IPS-20b (cell line): ENCODE data around the gene PPP1R1C.
"Not testable (repeated sequence)": the region's sequence is repeated elsewhere in the genome, so short reads cannot be mapped to it uniquely, and the experiment has no call there.

Experiments
- H3K27ac ChIP-seq: one replicate; pipeline ENCODE4 v1.5.1; 2013; ENCODE audit warnings: low read length
- H3K27me3 ChIP-seq: 2 replicates; pipeline ENCODE4 v1.6.1; 2013; ENCODE audit warnings: mild to moderate bottlenecking, low read length, inconsistent platforms; ENCODE audit not compliant: insufficient read depth
- H3K36me3 ChIP-seq: 2 replicates; pipeline ENCODE4 v1.6.1; 2013; ENCODE audit warnings: low read depth, mild to moderate bottlenecking, inconsistent platforms, low read length, moderate library complexity; ENCODE audit not compliant: insufficient read depth
- H3K4me1 ChIP-seq: 2 replicates; pipeline ENCODE4 v1.6.1; 2013; ENCODE audit warnings: mild to moderate bottlenecking, control low read depth, inconsistent platforms, low read length, moderate library complexity; ENCODE audit not compliant: insufficient read depth
- H3K4me3 ChIP-seq: 2 replicates; pipeline ENCODE4 v1.5.1; 2013; ENCODE audit warnings: mild to moderate bottlenecking, low read length, inconsistent platforms
- H3K9ac ChIP-seq: 2 replicates; pipeline ENCODE4 v1.6.1; 2013; ENCODE audit warnings: low read depth, mild to moderate bottlenecking, inconsistent platforms, low read length, moderate library complexity
- H3K9me3 ChIP-seq: 2 replicates; pipeline ENCODE4 v1.6.1; 2013; ENCODE audit warnings: mild to moderate bottlenecking, low read depth, low read length, inconsistent platforms; ENCODE audit not compliant: insufficient read depth

The PPP1R1C gene

DNA sequence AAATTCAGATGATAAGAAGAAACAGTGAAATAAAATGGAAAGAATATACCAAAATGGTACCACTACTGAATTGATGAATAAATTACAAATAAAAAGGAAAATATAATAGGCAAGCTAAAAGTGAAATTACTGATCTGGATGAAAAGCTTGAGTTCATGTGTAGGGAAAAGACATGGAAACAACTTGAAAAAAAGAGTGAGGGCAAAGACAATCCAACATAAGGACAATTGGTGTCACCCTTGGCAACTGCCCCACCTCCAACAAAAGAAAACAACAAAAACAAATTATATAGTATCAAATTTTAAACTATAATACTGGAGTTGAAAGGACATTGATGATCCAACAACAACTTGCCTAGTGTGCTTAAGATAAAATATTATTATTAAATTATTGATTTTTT, 37.6 kb downstream of the PPP1R1C start:
- Histone ChIP-seq H3K27ac (no peak overlapping the region), H3K4me1 (no peaks in the 10 kb centered on the region), H3K9ac (no peak overlapping the region), H3K27me3 (no peaks in the 10 kb centered on the region), H3K4me3 (no peak overlapping the region), H3K36me3 (no peaks in the 10 kb centered on the region), H3K9me3 (peaks cover 17% of the 10 kb centered on the region)

DNA sequence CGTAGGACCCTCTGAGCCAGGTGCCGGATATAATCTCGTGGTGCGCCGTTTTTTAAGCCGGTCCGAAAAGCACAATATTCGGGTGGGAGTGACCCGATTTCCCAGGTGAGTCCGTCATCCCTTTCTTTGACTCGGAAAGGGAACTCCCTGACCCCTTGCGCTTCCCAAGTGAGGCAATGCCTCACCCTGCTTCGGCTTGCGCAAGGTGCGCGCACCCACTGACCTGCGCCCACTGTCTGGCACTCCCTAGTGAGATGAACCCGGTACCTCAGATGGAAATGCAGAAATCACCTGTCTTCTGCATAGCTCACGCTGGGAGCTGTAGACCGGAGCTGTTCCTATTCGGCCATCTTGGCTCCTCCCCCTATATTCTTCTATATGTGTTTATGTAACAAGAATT, 45.2 kb downstream of the PPP1R1C start:
- not testable (repeated sequence) for H3K27me3 ChIP-seq, H3K4me1 ChIP-seq, H3K9me3 ChIP-seq, H3K36me3 ChIP-seq, H3K27ac ChIP-seq
- Histone ChIP-seq H3K4me3 (peak overlapping the region; percentile 72), H3K9ac (peak overlapping the region; percentile 53; the same call in 1 of the 2 replicates)

DNA sequence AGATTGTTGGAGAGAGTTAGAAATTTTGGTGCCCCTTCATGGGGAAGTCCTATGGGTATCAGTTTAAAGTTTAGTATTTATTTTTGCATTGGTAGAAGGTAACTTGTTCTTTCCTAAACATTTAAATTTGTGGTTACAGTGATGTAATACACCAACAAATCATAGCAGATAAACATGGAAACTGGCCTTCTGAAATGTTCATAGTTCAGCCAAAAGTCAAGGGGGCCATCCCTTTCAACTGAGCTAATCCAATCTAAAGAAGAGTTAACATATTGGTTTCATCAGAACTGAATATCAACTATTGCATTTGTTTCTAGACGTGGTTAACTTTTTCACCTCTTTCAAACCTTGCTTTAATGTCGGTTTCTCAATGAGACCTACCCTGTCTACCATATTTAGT, 46.3 kb downstream of the PPP1R1C start:
- H3K27ac ChIP-seq: no peak overlapping the region
- H3K36me3 ChIP-seq: no peaks in the 10 kb centered on the region
- H3K9me3 ChIP-seq: no peaks in the 10 kb centered on the region
- H3K4me3 ChIP-seq: no peak overlapping the region
- no peak overlapping the region for H3K9ac ChIP-seq
- H3K27me3 ChIP-seq: no peaks in the 10 kb centered on the region
- no peaks in the 10 kb centered on the region for H3K4me1 ChIP-seq

DNA sequence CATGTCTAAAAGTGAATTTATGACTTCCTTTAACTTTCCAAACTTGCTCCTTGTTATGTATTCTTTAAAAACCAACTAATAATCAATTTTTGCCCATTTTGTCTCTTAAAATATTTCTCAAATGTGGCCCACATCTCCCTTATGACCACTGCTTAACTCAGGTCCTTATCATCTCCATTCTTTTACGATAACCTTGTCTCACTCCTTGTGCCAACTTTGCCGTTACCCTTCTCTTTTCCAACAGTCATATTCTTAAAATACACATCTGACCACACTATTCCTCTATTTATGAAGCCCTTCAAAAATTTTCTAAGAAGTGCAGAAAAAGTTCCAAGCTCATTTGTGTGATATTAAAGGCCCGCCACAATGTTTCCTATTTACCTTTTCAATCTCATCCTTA, 47.8 kb downstream of the PPP1R1C start:
- Histone ChIP-seq H3K27me3 (no peaks in the 10 kb centered on the region), H3K4me1 (no peaks in the 10 kb centered on the region), H3K36me3 (no peaks in the 10 kb centered on the region), H3K4me3 (no peak overlapping the region), H3K9me3 (no peaks in the 10 kb centered on the region), H3K27ac (no peak overlapping the region), H3K9ac (no peak overlapping the region)

DNA sequence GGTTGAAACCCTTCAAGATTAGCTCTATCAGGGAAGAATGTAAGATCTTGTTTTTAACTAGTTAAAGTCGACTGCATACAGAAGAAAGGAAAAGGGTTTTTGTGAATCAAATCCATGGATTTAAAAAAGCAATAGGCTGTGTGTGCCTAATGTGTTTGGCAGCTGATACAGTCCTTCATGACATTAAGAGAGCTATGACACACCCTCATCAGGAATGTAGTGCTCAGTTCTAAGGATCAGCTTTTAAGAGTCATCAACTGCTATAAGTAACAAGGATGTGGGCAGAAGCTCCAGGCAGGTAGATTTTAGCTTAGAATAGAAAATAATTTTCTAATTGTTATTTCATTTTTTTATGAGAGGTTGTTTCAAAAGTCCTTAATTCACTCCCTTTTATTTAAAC, 52.9 kb downstream of the PPP1R1C start:
- no peaks in the 10 kb centered on the region for H3K9me3 ChIP-seq
- H3K9ac ChIP-seq: no peak overlapping the region
- no peaks in the 10 kb centered on the region for H3K4me1 ChIP-seq
- H3K4me3 ChIP-seq: no peak overlapping the region
- H3K27me3 ChIP-seq: no peaks in the 10 kb centered on the region
- H3K36me3 ChIP-seq: no peaks in the 10 kb centered on the region
- no peak overlapping the region for H3K27ac ChIP-seq

DNA sequence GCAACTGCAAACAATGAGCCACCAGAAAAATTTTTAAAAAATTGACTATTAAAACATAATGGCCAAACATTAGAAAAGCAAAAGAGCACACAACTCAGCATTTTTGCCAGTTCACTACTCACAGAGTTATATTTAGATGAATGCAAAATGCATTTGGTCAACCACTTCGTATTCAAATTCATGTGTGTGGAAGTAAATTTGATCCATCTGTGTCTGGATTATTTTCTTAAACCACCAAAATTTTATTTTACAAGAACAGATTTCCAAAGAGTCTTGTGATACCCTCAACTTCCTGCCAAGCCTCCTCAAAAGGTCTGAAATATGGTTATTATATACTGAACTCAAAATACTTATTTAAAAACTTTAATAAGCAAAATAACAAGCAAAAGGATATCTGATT, 57.4 kb downstream of the PPP1R1C start:
- Histone ChIP-seq H3K9ac (no peak overlapping the region), H3K4me1 (no peaks in the 10 kb centered on the region), H3K36me3 (no peaks in the 10 kb centered on the region), H3K27ac (no peak overlapping the region), H3K4me3 (no peak overlapping the region), H3K9me3 (no peaks in the 10 kb centered on the region), H3K27me3 (no peaks in the 10 kb centered on the region)

DNA sequence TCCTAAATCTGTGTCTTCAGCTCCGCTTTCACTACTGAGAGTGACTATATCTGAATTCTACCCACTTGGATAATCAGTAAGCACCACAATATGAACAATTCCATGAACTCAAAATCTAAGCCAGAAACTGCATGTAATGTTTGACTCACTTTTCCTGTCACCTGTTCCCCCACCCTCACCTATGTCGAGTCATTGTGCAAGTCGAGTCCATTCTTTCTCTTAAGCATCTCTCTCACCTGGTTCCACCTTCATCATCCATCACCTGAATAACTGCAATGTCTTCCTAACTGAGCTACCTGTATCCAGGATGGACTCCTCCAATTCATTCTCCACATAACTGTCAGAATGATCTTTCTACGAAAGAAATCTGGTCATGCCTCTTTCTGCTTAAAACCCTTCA, 58.2 kb downstream of the PPP1R1C start:
- Histone ChIP-seq H3K9ac (no peak overlapping the region), H3K4me3 (no peak overlapping the region), H3K4me1 (no peaks in the 10 kb centered on the region), H3K27me3 (no peaks in the 10 kb centered on the region), H3K9me3 (no peaks in the 10 kb centered on the region), H3K36me3 (no peaks in the 10 kb centered on the region), H3K27ac (no peak overlapping the region)

DNA sequence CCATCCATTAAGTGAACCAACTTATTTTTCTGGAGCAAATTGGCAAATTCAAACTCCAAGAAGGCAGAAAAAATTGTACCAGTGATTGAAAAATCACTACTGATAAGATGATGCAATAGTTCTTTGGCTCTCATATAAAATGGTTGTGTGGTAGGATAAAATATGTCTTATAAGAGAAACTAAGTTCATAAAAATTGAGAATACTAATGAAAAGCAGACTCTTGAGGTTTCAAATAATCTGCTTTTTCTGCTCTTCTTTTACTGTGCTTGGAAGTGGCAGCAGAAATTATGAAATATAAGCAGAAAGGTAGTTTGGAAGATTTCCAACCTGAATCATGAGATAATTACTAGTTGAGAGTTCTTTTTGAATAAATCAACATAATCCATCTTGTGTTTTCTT, 61.9 kb downstream of the PPP1R1C start:
- H3K4me1 ChIP-seq: no peaks in the 10 kb centered on the region; the same call in 1 of the 2 replicates
- H3K4me3 ChIP-seq: no peak overlapping the region
- H3K27me3 ChIP-seq: no peaks in the 10 kb centered on the region

DNA sequence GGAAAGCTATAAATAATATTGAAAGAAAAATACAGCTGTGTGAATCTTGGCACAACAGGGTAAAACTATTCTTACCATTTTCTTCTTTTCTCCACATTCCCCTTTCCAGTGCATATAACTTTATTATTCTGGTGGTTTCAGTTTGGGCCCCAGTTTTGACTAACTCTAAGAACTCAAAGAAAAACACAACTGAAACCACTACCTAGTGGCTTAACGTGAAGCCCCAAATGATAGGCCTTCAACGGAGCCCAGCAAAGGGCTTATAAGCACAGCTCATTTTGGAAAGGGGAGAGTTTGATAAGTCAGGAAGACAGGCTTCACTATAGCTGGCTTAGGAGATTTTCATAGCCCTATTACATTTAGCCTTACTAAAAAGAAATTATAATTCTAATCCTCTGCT, 62.4 kb downstream of the PPP1R1C start:
- Histone ChIP-seq H3K9ac (no peak overlapping the region), H3K9me3 (no peaks in the 10 kb centered on the region), H3K36me3 (no peaks in the 10 kb centered on the region), H3K27ac (no peak overlapping the region), H3K27me3 (no peaks in the 10 kb centered on the region), H3K4me3 (no peak overlapping the region), H3K4me1 (no peaks in the 10 kb centered on the region; the same call in 1 of the 2 replicates)

More for the DNA sequence above, 61.9 kb downstream of the PPP1R1C start:
- Histone ChIP-seq H3K27ac (no peak overlapping the region), H3K9ac (no peak overlapping the region), H3K36me3 (no peaks in the 10 kb centered on the region), H3K9me3 (no peaks in the 10 kb centered on the region)

DNA sequence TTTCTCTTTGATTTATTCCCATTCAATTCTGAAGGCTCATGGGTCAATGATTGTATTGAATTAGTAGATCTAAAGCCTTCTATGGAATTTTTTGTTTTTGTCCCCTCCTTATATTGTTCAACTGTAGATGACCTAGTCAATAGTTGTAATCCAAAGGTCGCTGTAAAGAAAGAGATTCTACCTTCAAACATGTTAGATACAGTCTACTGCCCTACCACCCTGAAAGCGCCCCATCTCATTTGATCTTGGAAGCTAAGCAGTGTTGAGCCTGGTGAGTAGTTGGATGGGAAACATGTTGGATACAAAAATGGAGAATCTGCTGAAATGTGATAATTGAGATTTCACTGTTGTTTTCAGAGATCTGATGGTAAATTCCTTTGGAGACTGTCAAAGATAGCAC, 63.0 kb downstream of the PPP1R1C start:
- H3K27ac ChIP-seq: no peak overlapping the region
- H3K27me3 ChIP-seq: no peaks in the 10 kb centered on the region
- no peaks in the 10 kb centered on the region; the same call in 1 of the 2 replicates for H3K4me1 ChIP-seq
- H3K9ac ChIP-seq: no peak overlapping the region
- H3K9me3 ChIP-seq: no peaks in the 10 kb centered on the region
- no peaks in the 10 kb centered on the region for H3K36me3 ChIP-seq
- no peak overlapping the region for H3K4me3 ChIP-seq

DNA sequence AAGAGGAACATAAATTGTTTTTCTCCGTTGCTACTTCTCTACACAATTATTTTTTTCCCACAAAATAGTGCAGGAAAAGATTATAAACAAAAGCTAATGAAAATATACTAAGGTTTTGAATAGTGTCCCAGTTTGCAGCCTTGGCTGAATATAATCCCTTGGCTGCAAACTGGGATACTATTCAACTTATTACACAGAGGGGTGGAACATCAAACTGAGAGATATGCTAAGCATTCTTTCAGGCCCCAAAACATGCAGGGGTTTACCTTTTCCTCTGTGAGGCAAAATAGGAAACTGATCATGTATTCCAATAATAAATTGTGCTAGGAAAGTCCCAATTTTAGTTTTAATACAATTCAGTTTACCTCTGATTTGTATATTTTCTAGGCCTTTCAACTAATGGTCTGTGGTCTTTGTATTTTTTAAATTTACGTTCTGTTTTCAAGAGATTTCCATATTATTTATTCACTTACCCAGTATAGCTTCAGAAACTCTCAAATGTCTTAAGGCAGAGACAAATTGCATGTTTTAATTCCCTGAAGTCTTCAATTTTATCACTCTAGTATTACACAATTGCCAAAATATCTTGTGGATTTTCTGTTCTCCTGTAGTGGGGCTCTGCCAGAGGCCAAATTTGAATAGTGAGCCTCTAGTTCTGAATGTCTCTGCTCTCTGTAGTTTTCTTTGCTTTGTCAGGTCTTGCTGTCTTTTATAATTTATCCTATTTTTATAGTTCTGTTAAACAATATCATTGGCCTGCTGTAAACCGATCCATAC, 63.9 kb downstream of the PPP1R1C start:
- Histone ChIP-seq H3K9me3 (no peaks in the 10 kb centered on the region), H3K4me3 (no peak overlapping the region), H3K4me1 (no peaks in the 10 kb centered on the region; the same call in 1 of the 2 replicates), H3K9ac (no peak overlapping the region), H3K27ac (no peak overlapping the region), H3K36me3 (no peaks in the 10 kb centered on the region), H3K27me3 (no peaks in the 10 kb centered on the region)

DNA sequence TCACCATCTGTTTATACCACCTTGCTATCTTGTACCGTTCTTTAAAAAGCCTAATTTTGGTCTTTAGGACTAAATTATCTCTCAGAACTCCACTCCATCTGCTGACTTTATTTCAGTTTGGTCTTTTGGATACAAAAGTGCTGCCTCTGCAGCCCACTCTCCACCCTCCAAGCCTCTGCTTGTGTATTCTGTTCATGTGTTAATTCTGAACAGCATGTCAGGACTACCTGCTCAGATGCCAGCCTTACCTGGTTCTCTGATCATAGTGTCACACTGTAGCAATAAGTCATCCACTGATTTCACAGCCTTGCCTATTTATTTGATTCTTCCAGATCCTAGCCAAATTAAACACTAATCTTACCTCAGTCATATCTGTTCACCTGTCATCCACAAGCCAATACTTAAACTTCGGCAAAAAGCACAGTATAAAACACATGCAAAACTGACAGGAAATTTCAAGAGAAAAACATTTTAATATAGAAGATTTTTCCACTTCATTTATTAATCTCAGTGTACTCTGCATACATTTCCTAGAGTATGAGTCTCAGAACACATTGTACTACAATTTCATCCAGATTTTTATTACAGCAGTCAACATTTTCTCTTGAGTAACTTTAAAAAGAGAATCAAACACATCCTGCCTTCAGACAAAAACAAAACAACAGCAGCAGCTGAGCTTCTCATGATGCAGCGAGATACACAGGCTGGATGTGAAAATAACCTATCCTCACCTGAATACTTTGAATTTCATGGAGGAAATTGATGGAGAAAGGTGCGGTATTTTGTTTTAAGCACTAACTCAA, 64.9 kb downstream of the PPP1R1C start:
- Histone ChIP-seq H3K36me3 (no peaks in the 10 kb centered on the region), H3K9me3 (no peaks in the 10 kb centered on the region), H3K9ac (no peak overlapping the region), H3K4me1 (no peaks in the 10 kb centered on the region; the same call in 1 of the 2 replicates), H3K4me3 (no peak overlapping the region), H3K27ac (no peak overlapping the region), H3K27me3 (no peaks in the 10 kb centered on the region)
